WTC11 (cell line): ENCODE measurements around the gene TMEM151B. TPM values are rescaled to one million over a fixed set of nuclear protein-coding genes. Genes with fewer than 3 reads are reported as not detected.

Experiments
- ATAC-seq: fragments of 200-7000 bp; cut with Tn5 transposase; 2 replicates; pipeline ENCODE4 v1.10.0; 2021; ENCODE audit warnings: mild to moderate bottlenecking, moderate library complexity
- CTCF ChIA-PET: fragments of 300-600 bp; sonication (Branson Sonifier 250); formaldehyde crosslinking; loops from one replicate; lab custom pipeline; 2021; ENCODE audit warnings: antibody characterized with exemption; lab: Charles Lee
- POLR2A ChIA-PET: fragments of 350-600 bp; sonication (Branson Sonifier 250); formaldehyde crosslinking; loops from one replicate; lab custom pipeline; 2021; ENCODE audit warnings: antibody characterized with exemption; lab: Charles Lee
- DNase-seq: peaks from one replicate; pipeline ENCODE4 v3.0.0; 2021; ENCODE audit warnings: low spot score
- H3K27ac Mint-ChIP-seq: 2 replicates; pipeline ENCODE4 v1.8.0; 2021; ENCODE audit warnings: mixed read lengths
- H3K27me3 Mint-ChIP-seq: 2 replicates; pipeline ENCODE4 v1.8.0; 2021; ENCODE audit warnings: low read depth, mild to moderate bottlenecking, moderate library complexity, mixed read lengths
- H3K36me3 Mint-ChIP-seq: 2 replicates; pipeline ENCODE4 v1.8.0; 2021; ENCODE audit warnings: mixed read lengths
- H3K4me1 Mint-ChIP-seq: 2 replicates; pipeline ENCODE4 v1.8.0; 2022; ENCODE audit warnings: mixed read lengths
- H3K4me3 Mint-ChIP-seq: 2 replicates; pipeline ENCODE4 v1.8.0; 2021; ENCODE audit warnings: mild to moderate bottlenecking, moderate library complexity, mixed read lengths
- H3K9me3 Mint-ChIP-seq: 2 replicates; pipeline ENCODE4 v1.8.0; 2021; ENCODE audit warnings: mixed read lengths
- CBFB ChIP-seq: sonication (generic); formaldehyde crosslinking; IDR thresholded peaks from 2 replicates; pipeline ENCODE4 v1.8.1; 2022; ENCODE audit warnings: mild to moderate bottlenecking, low read depth, missing genetic modification reagents
- ELF4 ChIP-seq: sonication (generic); formaldehyde crosslinking; IDR thresholded peaks from 2 replicates; pipeline ENCODE4 v1.8.1; 2022; ENCODE audit warnings: low read depth, mild to moderate bottlenecking, moderate library complexity, missing genetic modification reagents
- ESRRA ChIP-seq: sonication (generic); formaldehyde crosslinking; IDR thresholded peaks from 2 replicates; pipeline ENCODE4 v1.8.1; 2022; ENCODE audit warnings: mild to moderate bottlenecking, missing genetic modification reagents, borderline replicate concordance
- ETV6 ChIP-seq: sonication (generic); formaldehyde crosslinking; IDR thresholded peaks from 2 replicates; pipeline ENCODE4 v1.8.1; 2022; ENCODE audit warnings: mild to moderate bottlenecking, missing genetic modification reagents
- NR3C1 ChIP-seq: sonication (generic); formaldehyde crosslinking; conservative IDR thresholded peaks from 2 replicates; pipeline ENCODE4 v1.8.1; 2023; ENCODE audit warnings: low read depth, mild to moderate bottlenecking, missing genetic modification reagents
- SP1 ChIP-seq: sonication (generic); formaldehyde crosslinking; conservative IDR thresholded peaks from 2 replicates; pipeline ENCODE4 v1.8.1; 2022; ENCODE audit warnings: missing genetic modification reagents
- TP53 ChIP-seq: sonication (generic); formaldehyde crosslinking; IDR thresholded peaks from 2 replicates; pipeline ENCODE4 v1.8.1; 2023; ENCODE audit warnings: mild to moderate bottlenecking, missing genetic modification reagents
- ZNF232 ChIP-seq: sonication (generic); formaldehyde crosslinking; IDR thresholded peaks from 2 replicates; pipeline ENCODE4 v1.8.0; 2022; ENCODE audit warnings: mild to moderate bottlenecking, missing genetic modification reagents
- ZNF263 ChIP-seq: sonication (generic); formaldehyde crosslinking; IDR thresholded peaks from 2 replicates; pipeline ENCODE4 v1.8.1; 2022; ENCODE audit warnings: low read depth, mild to moderate bottlenecking, moderate library complexity, missing genetic modification reagents
- ZNF416 ChIP-seq: fragments of 250-450 bp; sonication (Bioruptor Pico); IDR thresholded peaks from 2 replicates; pipeline ENCODE4 v1.9.0; 2021; ENCODE audit warnings: mild to moderate bottlenecking, inconsistent platforms
- total RNA-seq: library from RNA; stranded (reverse); gene quantifications from 3 replicates; pipeline ENCODE4 v1.2.3, GENCODE V29; 2021
- TF ChIP-seq, protein P1 (sequence below): sonication (generic); formaldehyde crosslinking; conservative IDR thresholded peaks from 2 replicates; pipeline ENCODE4 v1.8.1; 2023; ENCODE audit warnings: mild to moderate bottlenecking, low read depth, missing genetic modification reagents, moderate library complexity
- TF ChIP-seq, protein P2 (sequence below): sonication (generic); formaldehyde crosslinking; IDR thresholded peaks from 2 replicates; pipeline ENCODE4 v1.8.1; 2022; ENCODE audit warnings: mild to moderate bottlenecking, missing genetic modification reagents, moderate library complexity, borderline replicate concordance
- TF ChIP-seq, protein P3 (sequence below): fragments of 250-450 bp; sonication (Bioruptor Pico); IDR thresholded peaks from 2 replicates; pipeline ENCODE4 v1.9.0; 2021; ENCODE audit warnings: mild to moderate bottlenecking
- TF ChIP-seq, protein P4 (sequence below): sonication (generic); formaldehyde crosslinking; IDR thresholded peaks from 2 replicates; pipeline ENCODE4 v1.8.0; 2023; ENCODE audit warnings: mild to moderate bottlenecking, missing genetic modification reagents
- TF ChIP-seq, protein P5 (sequence below): sonication (generic); formaldehyde crosslinking; IDR thresholded peaks from 2 replicates; pipeline ENCODE4 v1.8.1; 2023; ENCODE audit warnings: mild to moderate bottlenecking, missing genetic modification reagents, moderate library complexity
- TF ChIP-seq, protein P6 (sequence below): sonication (generic); formaldehyde crosslinking; IDR thresholded peaks from 2 replicates; pipeline ENCODE4 v1.8.0; 2022; ENCODE audit warnings: mild to moderate bottlenecking, missing genetic modification reagents
- TF ChIP-seq, protein P7 (sequence below): sonication (generic); formaldehyde crosslinking; IDR thresholded peaks from 2 replicates; pipeline ENCODE4 v1.8.1; 2023; ENCODE audit warnings: mild to moderate bottlenecking, missing genetic modification reagents
- TF ChIP-seq, protein P8 (sequence below): fragments of 250-450 bp; sonication (Bioruptor Pico); IDR thresholded peaks from 2 replicates; pipeline ENCODE4 v1.8.0; 2021; ENCODE audit warnings: mild to moderate bottlenecking
- TF ChIP-seq, protein P9 (sequence below): sonication (generic); formaldehyde crosslinking; IDR thresholded peaks from 2 replicates; pipeline ENCODE4 v1.8.0; 2022; ENCODE audit warnings: mild to moderate bottlenecking, missing genetic modification reagents
- TF ChIP-seq, protein P10 (sequence below): sonication (generic); formaldehyde crosslinking; IDR thresholded peaks from 2 replicates; pipeline ENCODE4 v1.8.1; 2023; ENCODE audit warnings: mild to moderate bottlenecking, missing genetic modification reagents, moderate library complexity

Gene TMEM151B
- total RNA-seq, 1 experiment from 2014 or later: 5.5 TPM

DNA sequence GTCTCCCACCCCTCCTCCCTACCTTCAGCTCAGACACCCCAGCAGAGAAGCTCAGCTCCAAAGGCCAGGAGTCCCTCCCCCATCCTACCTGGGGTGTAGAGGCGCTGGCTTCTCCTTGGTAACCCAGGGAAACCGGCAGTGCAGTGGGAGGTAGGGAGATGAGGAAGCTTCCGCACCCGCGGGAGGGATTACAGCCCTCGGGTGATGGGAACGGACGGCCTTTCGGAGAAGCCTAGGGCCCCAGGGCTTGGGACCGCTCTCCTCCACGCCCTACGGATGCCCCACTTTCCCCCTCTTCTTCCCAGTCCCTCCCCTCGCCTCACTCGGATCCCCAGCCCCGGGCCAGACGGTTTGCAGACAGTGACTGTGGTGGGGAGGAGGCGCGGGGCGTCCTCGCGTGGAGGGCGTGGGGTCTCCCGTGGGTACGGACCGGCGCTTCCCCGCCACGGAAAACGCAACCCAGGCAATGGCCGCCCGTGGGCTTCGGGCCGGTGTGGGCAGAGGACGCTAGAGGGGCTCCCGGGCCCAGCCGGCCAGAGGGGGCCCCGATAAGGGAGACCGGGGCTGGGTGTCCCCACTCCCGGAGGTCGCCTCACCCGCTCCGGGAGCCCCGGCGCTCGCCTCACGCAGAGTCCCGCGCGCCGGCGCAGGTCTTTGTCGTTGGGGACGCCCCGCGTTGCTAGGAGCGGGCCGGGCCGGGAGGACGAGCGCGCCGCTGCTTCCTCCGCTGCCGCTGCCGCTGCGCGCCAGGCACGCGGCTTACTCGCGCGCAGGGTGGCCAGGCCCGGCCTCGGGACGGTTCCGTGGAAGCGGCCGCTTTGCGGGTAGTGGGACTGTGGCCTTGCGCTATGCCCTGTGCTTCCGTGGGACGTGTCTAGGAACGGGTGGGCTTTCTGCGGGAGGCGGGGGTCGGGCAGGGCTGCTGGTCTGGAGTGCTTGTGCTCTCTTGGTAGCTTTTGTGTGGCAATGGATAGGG, 27.1 kb downstream of the TMEM151B start:
- CTCF ChIA-PET: interaction anchor here (0.8 to 5.3 kb wide), 10 partner anchors 13 to 124 kb away, joined by 3 to 37 read pairs (median 4); partner anchors contain the start of genes AARS2 and HSP90AB1
- POLR2A ChIA-PET: interaction anchor here (0.7 to 2.4 kb wide), 5 partner anchors 15 to 41 kb away, joined by 3 to 7 read pairs (median 3); partner anchors contain the start of gene AARS2
- H3K27ac Mint-ChIP-seq: no peak overlapping the region
- TF ChIP-seq TP53 (CRISPR knock-in tag) (peak; percentile 89), ZNF416 (CRISPR knock-in tag) (0 out of 2 replicates have a peak, but pooled peaks have one; percentile 10), ESRRA (peak; percentile 32; the same call in 1 of the 2 replicates), SP1 (CRISPR knock-in tag) (peak; percentile 48; the same call in 1 of the 2 replicates), ETV6 (CRISPR knock-in tag) (0 out of 2 replicates have a peak, but pooled peaks have one; percentile 12), CBFB (CRISPR knock-in tag) (no peak), ELF4 (CRISPR knock-in tag) (no peak), ZNF232 (CRISPR knock-in tag) (no peak; the same call in 1 of the 2 replicates), ZNF263 (CRISPR knock-in tag) (no peak), NR3C1 (0 out of 2 replicates have a peak, but pooled peaks have one; percentile 86)
- TF ChIP-seq, protein P1, sequence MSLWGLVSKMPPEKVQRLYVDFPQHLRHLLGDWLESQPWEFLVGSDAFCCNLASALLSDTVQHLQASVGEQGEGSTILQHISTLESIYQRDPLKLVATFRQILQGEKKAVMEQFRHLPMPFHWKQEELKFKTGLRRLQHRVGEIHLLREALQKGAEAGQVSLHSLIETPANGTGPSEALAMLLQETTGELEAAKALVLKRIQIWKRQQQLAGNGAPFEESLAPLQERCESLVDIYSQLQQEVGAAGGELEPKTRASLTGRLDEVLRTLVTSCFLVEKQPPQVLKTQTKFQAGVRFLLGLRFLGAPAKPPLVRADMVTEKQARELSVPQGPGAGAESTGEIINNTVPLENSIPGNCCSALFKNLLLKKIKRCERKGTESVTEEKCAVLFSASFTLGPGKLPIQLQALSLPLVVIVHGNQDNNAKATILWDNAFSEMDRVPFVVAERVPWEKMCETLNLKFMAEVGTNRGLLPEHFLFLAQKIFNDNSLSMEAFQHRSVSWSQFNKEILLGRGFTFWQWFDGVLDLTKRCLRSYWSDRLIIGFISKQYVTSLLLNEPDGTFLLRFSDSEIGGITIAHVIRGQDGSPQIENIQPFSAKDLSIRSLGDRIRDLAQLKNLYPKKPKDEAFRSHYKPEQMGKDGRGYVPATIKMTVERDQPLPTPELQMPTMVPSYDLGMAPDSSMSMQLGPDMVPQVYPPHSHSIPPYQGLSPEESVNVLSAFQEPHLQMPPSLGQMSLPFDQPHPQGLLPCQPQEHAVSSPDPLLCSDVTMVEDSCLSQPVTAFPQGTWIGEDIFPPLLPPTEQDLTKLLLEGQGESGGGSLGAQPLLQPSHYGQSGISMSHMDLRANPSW (CRISPR knock-in tag): no peak
- TF ChIP-seq, protein P2, sequence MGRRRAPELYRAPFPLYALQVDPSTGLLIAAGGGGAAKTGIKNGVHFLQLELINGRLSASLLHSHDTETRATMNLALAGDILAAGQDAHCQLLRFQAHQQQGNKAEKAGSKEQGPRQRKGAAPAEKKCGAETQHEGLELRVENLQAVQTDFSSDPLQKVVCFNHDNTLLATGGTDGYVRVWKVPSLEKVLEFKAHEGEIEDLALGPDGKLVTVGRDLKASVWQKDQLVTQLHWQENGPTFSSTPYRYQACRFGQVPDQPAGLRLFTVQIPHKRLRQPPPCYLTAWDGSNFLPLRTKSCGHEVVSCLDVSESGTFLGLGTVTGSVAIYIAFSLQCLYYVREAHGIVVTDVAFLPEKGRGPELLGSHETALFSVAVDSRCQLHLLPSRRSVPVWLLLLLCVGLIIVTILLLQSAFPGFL: no peak
- TF ChIP-seq, protein P3, sequence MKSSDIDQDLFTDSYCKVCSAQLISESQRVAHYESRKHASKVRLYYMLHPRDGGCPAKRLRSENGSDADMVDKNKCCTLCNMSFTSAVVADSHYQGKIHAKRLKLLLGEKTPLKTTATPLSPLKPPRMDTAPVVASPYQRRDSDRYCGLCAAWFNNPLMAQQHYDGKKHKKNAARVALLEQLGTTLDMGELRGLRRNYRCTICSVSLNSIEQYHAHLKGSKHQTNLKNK (CRISPR knock-in tag): peak; percentile 32; the same call in 1 of the 2 replicates
- TF ChIP-seq, protein P4, sequence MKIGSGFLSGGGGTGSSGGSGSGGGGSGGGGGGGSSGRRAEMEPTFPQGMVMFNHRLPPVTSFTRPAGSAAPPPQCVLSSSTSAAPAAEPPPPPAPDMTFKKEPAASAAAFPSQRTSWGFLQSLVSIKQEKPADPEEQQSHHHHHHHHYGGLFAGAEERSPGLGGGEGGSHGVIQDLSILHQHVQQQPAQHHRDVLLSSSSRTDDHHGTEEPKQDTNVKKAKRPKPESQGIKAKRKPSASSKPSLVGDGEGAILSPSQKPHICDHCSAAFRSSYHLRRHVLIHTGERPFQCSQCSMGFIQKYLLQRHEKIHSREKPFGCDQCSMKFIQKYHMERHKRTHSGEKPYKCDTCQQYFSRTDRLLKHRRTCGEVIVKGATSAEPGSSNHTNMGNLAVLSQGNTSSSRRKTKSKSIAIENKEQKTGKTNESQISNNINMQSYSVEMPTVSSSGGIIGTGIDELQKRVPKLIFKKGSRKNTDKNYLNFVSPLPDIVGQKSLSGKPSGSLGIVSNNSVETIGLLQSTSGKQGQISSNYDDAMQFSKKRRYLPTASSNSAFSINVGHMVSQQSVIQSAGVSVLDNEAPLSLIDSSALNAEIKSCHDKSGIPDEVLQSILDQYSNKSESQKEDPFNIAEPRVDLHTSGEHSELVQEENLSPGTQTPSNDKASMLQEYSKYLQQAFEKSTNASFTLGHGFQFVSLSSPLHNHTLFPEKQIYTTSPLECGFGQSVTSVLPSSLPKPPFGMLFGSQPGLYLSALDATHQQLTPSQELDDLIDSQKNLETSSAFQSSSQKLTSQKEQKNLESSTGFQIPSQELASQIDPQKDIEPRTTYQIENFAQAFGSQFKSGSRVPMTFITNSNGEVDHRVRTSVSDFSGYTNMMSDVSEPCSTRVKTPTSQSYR (CRISPR knock-in tag): peak; percentile 21; the same call in 1 of the 2 replicates
- TF ChIP-seq, protein P5, sequence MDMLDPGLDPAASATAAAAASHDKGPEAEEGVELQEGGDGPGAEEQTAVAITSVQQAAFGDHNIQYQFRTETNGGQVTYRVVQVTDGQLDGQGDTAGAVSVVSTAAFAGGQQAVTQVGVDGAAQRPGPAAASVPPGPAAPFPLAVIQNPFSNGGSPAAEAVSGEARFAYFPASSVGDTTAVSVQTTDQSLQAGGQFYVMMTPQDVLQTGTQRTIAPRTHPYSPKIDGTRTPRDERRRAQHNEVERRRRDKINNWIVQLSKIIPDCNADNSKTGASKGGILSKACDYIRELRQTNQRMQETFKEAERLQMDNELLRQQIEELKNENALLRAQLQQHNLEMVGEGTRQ (CRISPR knock-in tag): 0 out of 2 replicates have a peak, but pooled peaks have one; percentile 16
- TF ChIP-seq, protein P6, sequence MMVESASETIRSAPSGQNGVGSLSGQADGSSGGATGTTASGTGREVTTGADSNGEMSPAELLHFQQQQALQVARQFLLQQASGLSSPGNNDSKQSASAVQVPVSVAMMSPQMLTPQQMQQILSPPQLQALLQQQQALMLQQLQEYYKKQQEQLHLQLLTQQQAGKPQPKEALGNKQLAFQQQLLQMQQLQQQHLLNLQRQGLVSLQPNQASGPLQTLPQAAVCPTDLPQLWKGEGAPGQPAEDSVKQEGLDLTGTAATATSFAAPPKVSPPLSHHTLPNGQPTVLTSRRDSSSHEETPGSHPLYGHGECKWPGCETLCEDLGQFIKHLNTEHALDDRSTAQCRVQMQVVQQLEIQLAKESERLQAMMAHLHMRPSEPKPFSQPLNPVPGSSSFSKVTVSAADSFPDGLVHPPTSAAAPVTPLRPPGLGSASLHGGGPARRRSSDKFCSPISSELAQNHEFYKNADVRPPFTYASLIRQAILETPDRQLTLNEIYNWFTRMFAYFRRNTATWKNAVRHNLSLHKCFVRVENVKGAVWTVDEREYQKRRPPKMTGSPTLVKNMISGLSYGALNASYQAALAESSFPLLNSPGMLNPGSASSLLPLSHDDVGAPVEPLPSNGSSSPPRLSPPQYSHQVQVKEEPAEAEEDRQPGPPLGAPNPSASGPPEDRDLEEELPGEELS (CRISPR knock-in tag): 0 out of 2 replicates have a peak, but pooled peaks have one; percentile 1
- TF ChIP-seq, protein P7, sequence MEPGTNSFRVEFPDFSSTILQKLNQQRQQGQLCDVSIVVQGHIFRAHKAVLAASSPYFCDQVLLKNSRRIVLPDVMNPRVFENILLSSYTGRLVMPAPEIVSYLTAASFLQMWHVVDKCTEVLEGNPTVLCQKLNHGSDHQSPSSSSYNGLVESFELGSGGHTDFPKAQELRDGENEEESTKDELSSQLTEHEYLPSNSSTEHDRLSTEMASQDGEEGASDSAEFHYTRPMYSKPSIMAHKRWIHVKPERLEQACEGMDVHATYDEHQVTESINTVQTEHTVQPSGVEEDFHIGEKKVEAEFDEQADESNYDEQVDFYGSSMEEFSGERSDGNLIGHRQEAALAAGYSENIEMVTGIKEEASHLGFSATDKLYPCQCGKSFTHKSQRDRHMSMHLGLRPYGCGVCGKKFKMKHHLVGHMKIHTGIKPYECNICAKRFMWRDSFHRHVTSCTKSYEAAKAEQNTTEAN (CRISPR knock-in tag): peak; percentile 28; the same call in 1 of the 2 replicates
- TF ChIP-seq, protein P8, sequence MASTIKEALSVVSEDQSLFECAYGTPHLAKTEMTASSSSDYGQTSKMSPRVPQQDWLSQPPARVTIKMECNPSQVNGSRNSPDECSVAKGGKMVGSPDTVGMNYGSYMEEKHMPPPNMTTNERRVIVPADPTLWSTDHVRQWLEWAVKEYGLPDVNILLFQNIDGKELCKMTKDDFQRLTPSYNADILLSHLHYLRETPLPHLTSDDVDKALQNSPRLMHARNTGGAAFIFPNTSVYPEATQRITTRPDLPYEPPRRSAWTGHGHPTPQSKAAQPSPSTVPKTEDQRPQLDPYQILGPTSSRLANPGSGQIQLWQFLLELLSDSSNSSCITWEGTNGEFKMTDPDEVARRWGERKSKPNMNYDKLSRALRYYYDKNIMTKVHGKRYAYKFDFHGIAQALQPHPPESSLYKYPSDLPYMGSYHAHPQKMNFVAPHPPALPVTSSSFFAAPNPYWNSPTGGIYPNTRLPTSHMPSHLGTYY (CRISPR knock-in tag): 0 out of 2 replicates have a peak, but pooled peaks have one; percentile 32
- TF ChIP-seq, protein P9, sequence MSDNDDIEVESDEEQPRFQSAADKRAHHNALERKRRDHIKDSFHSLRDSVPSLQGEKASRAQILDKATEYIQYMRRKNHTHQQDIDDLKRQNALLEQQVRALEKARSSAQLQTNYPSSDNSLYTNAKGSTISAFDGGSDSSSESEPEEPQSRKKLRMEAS (CRISPR knock-in tag): peak; percentile 67
- TF ChIP-seq, protein P10, sequence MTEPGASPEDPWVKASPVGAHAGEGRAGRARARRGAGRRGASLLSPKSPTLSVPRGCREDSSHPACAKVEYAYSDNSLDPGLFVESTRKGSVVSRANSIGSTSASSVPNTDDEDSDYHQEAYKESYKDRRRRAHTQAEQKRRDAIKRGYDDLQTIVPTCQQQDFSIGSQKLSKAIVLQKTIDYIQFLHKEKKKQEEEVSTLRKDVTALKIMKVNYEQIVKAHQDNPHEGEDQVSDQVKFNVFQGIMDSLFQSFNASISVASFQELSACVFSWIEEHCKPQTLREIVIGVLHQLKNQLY (CRISPR knock-in tag): peak; percentile 56; the same call in 1 of the 2 replicates

More for the DNA sequence above, 27.1 kb downstream of the TMEM151B start:
- peak overlapping the region; percentile 66 for H3K4me3 Mint-ChIP-seq
- H3K9me3 Mint-ChIP-seq: no peaks in the 10 kb centered on the region
- H3K4me1 Mint-ChIP-seq: peaks cover 11% of the 10 kb centered on the region
- peaks cover 42% of the 10 kb centered on the region for H3K27me3 Mint-ChIP-seq
- DNase-seq (peak; percentile 67), ATAC-seq (peak; percentile 62)
- H3K36me3 Mint-ChIP-seq: peaks cover 22% of the 10 kb centered on the region
